NCI-H1694 treated with DMSO at 0.1 percent for 48 hours (cell line): ENCODE measurements around the gene ALKBH3.

Source experiments
- DNase-seq: peaks from one replicate; lab custom pipeline; 2025; lab: John Stamatoyannopoulos, UW

ALKBH3 gene

DNA sequence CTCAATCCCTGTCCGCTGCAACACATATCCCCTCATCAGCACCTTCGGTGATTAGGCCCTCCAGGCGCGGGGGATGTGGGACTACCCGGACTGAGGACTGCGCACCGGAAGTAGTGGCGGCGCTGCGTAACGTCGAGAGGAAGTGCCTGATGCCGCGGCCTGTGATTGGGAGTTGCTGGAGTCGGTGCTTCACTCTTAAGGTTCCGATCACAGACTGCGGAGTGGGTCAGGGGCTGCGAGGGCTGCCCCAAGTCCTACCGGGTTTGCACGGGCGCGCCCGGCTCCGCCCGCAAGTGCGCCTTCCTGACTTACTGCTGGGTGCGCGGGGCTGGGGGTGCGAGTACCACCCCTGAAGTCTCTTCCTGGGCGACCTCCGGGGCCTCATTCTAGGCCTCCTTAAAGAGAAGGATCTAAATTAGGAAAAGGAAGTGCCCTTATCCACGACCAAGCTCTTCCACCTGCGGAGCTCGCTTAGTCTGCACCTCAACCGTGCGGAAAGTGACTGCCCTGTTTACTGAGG is at the start of gene ALKBH3:
Gene ALKBH3, plus strand, starts transcription at position 192 of the 520 bp plus-strand sequence. CDS start 1,822 bp downstream, outside the sequence.
- DNase-seq: peak; percentile 85

DNA sequence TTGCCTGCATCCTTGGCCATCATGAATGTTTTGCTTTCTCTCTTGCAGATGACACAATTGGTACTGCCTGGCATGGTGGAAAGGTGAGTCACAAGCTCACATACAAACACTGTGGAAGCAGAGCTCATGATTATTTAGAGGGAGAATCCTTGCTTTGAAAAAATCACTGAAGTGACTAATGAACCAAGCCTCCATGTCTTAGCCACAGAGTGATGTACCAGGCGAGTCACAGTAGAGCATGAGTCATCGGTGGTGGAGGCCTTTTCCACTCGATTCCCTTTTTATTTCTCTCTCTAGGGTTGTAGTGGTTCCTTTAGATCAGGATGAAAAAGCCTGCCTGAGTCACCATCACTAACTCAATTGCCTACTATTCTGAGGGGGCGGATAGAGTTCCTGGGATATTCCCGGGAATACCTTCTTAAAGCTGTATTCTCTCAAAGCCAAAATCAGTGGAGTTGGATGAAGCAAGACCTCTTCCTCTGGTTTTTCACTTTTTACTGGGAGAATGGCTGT is 49.6 kb upstream of the ALKBH3 start:
- no peak for DNase-seq

- no peak for DNase-seq
Measured at GRCh38 chr11:43832536-43832935, 48.1 kb upstream of the ALKBH3 start.

DNA sequence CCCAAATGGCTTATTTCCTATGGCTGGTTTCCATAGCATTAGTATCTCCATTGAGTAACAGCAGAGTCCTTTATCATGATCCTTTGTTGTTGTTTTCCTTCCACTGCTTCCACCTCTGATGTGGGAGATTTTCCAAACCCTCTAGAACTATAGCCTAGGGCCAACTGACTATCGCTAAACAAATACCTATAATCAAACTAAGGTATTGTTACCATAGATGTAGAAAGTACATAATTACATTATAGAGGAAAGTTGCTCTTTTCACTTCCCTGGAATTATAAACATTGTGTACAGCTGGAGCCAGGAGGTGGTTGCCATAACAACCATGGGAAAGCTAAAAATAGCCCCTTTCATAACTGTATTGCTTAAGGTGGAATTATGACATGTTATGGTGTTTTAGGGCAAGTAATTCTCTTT is 47.0 kb upstream of the ALKBH3 start:
- DNase-seq: peak; percentile 13

DNA sequence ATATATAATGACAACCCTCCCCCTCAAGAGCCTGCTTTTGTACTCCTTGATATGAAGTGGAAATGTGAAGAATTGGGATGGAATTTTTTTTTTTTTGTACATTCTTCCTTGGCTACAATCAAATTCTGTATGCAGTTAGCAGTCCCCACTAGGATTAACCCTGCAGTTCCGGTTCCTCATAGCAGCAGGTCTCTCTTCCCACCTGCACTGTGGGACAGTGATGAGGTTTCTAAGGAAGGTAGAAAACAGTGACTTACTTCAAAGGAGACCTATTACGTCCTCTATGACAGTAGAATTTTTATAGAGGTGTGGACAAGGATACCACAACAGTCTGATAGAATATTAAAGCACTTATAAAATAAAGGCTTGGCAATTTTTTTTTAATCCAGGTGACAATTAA is 46.3 kb upstream of the ALKBH3 start:
- DNase-seq: no peak

GRCh38 chr11:43835104-43835503 is 45.5 kb upstream of the ALKBH3 start:
- DNase-seq: no peak

DNA sequence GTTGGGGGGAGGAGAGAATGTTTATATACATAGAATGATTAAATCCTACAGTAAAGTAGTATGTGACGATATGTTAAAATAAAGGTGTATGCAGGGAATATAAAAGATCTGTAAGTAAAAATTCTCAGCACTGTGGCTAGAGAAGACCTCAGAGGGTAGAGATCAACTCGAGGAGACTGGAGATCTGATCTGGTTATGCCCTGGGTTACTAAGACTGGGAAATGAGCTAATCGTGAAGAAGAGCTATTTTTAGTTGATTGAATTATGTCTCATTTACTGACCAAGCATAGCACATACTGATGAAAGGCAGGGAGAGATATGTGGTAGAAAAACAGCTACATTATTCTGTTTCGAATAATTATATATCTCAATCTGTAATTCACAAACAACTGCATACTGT is 42.8 kb upstream of the ALKBH3 start:
- no peak for DNase-seq

DNA sequence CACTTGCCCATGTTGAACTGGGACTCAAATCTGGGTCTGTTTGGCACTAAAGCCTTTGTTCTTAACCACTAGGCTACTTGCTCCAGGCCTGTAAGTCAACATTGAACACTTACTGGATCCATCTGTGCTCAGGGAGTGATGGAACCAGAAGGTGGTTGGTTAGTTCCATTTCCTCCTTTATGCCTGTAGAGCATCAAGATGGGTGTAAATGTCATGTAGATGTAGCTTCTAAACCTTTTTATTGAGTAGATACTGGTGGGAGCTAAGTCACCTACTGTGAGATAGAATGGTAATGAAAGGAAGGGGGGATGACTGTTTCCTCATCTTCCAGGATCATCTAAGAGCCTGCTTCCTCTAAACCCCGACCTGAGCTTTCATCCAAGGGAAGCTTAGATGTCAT is 38.6 kb upstream of the ALKBH3 start:
- no peak for DNase-seq

DNA sequence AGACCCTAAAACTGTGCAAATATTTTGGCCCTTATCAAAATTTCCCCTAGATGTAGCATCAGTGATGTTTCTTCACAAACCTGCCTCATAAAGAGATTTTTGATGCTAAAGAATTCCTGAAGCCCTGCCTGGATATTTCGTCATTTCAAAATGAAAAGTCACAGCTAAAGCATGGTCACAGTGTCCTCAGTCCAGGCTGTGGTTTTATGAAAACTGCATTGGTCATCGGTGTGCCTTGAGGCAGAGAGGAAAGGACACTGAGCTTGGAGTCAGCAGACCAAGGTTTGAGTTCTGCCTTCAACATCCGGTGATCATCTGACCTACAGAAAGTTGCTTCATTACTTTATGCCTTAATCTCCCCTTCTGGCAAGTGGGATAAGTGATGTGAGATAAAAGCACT is 34.8 kb upstream of the ALKBH3 start:
- no peak for DNase-seq

DNA sequence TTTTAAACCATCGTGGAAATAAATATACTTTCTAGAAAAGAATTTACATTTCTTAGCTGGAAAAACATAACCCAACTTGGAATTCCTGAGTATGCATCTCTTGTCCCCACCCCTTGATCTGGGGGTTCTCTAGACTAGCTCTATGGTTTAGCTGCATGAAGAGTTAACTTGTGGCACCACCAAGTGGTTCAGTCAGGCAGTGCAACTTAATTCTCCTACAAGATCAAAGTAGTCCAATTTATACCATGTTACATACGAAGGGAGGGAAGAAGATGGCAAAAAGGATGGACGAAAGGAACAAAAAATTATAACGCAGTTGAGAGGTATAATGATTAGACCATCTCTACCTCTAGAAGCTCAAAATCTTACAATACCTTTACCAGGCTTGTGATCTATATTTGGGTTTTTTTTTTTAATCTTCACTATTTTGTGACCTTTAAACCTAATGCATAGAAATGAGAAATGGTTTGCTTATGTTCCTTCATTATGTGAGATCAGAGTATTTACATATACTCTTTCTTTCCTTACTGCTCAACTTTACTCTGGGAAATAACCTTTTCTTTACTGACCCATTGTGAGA is 28.5 kb upstream of the ALKBH3 start:
- peak; percentile 49 for DNase-seq

- no peak for DNase-seq
Measured at GRCh38 chr11:43853781-43854180, 26.9 kb upstream of the ALKBH3 start.

DNA sequence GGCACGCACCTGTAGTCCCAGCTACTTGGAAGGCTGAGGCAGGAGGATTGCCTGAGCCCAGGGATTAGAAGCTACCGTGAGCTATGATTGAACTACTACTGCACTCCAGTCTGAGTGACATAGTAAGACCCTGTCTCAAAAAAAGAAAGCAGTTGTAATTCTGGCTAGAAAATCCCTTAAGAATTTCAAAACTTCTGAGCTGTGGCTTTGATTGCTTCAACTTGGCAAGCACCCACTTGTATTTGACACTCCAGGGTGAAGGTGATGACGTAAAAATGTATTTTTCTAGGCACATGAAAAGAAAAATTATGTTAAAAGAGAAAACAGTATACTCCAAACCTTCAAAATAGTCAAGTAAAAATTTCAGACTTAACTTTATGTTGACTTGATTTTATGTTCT is 23.6 kb upstream of the ALKBH3 start:
- DNase-seq: no peak

- DNase-seq: no peak
Measured at GRCh38 chr11:43861141-43861540, 19.5 kb upstream of the ALKBH3 start.

DNA sequence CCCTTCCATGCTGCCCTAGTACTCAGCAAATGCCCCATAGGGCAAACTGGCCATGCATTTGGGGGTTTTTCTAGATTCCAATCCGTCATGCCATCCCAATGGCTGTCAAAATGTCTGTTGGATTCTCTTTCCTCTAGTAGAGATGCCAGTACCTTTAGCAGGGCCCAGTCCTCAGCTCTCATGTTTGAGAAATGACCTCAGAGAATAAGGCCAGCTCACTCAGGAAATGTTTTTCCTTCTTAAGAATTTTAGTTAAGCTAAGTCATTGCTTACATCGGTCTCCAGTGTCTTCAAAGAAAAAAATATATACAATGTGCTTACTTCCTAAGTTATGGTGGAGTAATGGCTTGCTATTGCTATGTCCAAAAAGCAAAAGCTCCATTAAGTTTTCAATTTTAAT is 14.1 kb upstream of the ALKBH3 start:
- DNase-seq: no peak

DNA sequence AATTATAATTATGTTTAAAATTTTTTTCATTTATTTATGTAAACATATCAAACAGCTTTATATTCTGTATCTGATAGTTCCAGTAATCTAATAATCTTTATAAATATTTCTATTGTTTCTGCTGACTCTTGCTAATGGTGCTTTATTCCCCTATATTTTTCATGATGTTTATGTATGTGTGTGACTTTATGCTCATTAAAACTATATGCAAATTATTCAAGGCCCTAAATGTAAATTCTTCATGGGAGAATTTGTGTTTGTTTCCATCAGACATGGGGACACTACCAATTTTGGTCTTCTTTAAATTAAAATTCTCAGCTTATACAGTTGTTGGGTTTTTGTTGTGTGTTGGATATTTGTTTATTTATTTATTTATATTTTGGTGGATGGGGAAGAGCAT is 13.7 kb upstream of the ALKBH3 start:
- no peak for DNase-seq

- DNase-seq: no peak
Measured at GRCh38 chr11:43868852-43869567, 11.6 kb upstream of the ALKBH3 start.

GRCh38 chr11:43871051-43871450 is 9.6 kb upstream of the ALKBH3 start:
- no peak for DNase-seq

GRCh38 chr11:43872995-43873394 is 7.6 kb upstream of the ALKBH3 start:
- DNase-seq: no peak

- no peak for DNase-seq
Measured at GRCh38 chr11:43874078-43874477, 6.6 kb upstream of the ALKBH3 start.

- DNase-seq: no peak
Measured at GRCh38 chr11:43874738-43875137, 5.9 kb upstream of the ALKBH3 start.

DNA sequence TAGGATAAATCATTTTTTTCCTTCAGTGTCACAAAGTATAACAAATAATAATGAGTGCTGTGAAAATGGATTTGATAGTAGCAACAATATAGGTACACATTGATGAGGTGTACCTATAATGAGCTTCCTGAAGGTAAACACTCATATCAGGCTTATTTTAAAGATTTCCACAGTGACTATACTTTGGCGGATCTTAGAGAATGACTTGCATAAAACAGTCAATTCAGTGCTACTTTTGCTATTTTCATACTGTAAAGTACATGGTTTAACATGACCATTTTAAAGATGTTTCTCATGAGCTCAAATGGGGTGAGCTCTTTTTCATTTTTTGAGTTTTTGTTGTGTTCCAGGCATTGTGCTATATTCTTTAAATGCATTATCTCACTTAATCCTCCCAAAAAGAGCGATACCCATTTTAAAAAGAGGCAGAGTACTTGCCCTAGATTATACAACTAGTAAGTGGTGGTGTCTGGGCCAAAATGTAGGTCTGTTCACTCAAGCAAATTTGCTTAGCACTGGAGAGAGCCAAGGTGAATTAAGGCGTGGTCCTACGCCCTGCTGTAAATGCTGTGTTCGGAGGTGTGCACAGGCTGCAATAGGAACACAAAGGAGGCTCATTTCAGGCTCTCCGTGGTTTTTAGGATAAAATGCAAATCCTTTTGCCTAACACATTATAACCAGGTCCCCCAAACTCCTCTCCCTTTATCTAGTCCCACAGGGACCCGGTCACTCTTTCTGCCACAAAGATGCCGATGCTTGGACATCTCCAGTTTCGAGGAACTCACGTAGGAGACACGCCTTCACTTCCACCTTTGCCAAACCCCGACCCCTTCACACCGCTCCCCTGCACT is 617 bp upstream of the ALKBH3 start:
- no peak for DNase-seq

DNA sequence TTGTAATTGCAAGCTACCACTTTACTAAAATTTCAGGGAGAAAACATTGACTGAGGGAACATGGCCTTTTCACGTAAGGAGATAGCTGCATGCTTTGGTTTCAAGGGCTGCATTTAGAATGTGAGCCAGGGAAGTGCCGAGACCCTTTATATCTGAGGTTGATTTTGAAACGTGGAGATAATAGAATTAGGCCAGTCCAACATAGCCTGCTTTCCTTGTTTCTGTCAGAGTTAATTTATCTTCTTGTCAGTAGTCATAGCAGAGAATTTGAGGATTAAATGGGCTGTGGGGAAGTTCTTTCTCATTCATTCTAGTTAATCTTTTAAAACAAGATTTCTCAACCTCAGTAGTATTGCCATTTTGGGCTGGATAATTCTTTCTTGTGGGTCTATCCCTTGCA is 12.2 kb downstream of the ALKBH3 start:
- no peak for DNase-seq

- DNase-seq: no peak
Measured at GRCh38 chr11:43894546-43894945, 13.9 kb downstream of the ALKBH3 start.
